Lower lobe of right lung (tissue), 2 donors: ENCODE measurements around the gene TDRD6. TPM values are rescaled to one million over a fixed set of nuclear protein-coding genes. Genes with fewer than 3 reads are reported as not detected.
"Not testable (repeated sequence)": the region's sequence is repeated elsewhere in the genome, so short reads cannot be mapped to it uniquely, and the experiment has no call there.

ENCODE experiments used
- ATAC-seq, 2 donors: fragments of 200-7000 bp; cut with Tn5 transposase; one replicate each; pipeline ENCODE4 v1.9.1; 2020 to 2022; ENCODE audit warnings: mild to moderate bottlenecking in 2 of 2, moderate library complexity in 2 of 2
- DNase-seq: peaks from one replicate; pipeline ENCODE4 v3.0.0-alpha.2; 2020
- H3K27ac ChIP-seq: fragments of 200-600 bp; one replicate; pipeline ENCODE4 v1.8.0; 2022
- H3K27me3 ChIP-seq: fragments of 200-600 bp; one replicate; pipeline ENCODE4 v1.8.0; 2022; ENCODE audit warnings: low read depth
- H3K36me3 ChIP-seq: fragments of 200-600 bp; one replicate; pipeline ENCODE4 v1.8.0; 2022; ENCODE audit warnings: mild to moderate bottlenecking
- H3K4me1 ChIP-seq: fragments of 200-600 bp; one replicate; pipeline ENCODE4 v1.8.0; 2022
- H3K4me3 ChIP-seq: fragments of 200-600 bp; one replicate; pipeline ENCODE4 v1.8.0; 2022; ENCODE audit warnings: mild to moderate bottlenecking
- H3K9me3 ChIP-seq: fragments of 200-600 bp; one replicate; pipeline ENCODE4 v1.8.0; 2022
- CTCF ChIP-seq: fragments of 200-600 bp; IDR thresholded peaks from one replicate; pipeline ENCODE4 v1.8.0; 2022; ENCODE audit warnings: antibody characterized with exemption, mild to moderate bottlenecking
- intact Hi-C: fragments of 100-400 bp; cut with DNase I; formaldehyde crosslinking; loops from one replicate; pipeline ENCODE4 v1.11.0; 2022
- long read RNA-seq: library from polyadenylated mRNA; unstranded; transcript quantifications from one replicate; pipeline ENCODE4 v2.0.0, GENCODE V29; 2021
- total RNA-seq: library from RNA; stranded (reverse); fragmentation: NEBNext Ultra II Directional; extraction: Animal tissue kit (Norgen Biotek cat#: 25700); gene quantifications from one replicate; pipeline ENCODE4 v1.2.1, GENCODE V29; 2021
- donor health status: DM: no; HTN: yes; CAD: no; lungs with severe emphysema.

The TDRD6 gene
- 0.47 TPM for total RNA-seq
- long read RNA-seq, partial matches to known transcripts = 0 of 1 reads
- long read RNA-seq, other reads (novel, unspliced or antisense) = 1 of 1 reads

- intact Hi-C loops = no loop called here
These were observed at the start of gene TDRD6 for GRCh38 chr6:46687619-46688097. Gene TDRD6 (plus strand): TSS chr6:46687885. CDS start chr6:46688129, 244 bp downstream.

GRCh38 chr6:46637933-46638332 lies 49.8 kb upstream of the TDRD6 start:
- DNase-seq (no peak), ATAC-seq (no peak)
- TF ChIP-seq CTCF = no peak
- Histone ChIP-seq H3K27ac (no peak overlapping the region), H3K4me3 (no peak overlapping the region), H3K4me1 (no peaks in the 10 kb centered on the region), H3K27me3 (no peaks in the 10 kb centered on the region), H3K9me3 (no peaks in the 10 kb centered on the region), H3K36me3 (no peaks in the 10 kb centered on the region)
- intact Hi-C loops = no loop called here

More at GRCh38 chr6:46687619-46688097, at the start of gene TDRD6:
- DNase-seq (no peak), ATAC-seq (peak in 1 of 2 donors; percentile 14)
- no peaks in the 10 kb centered on the region for H3K4me1 ChIP-seq
- H3K4me3 ChIP-seq = no peak within 1 kb of the TSS
- no peaks in the 10 kb centered on the region for H3K36me3 ChIP-seq
- no peak within 1 kb of the TSS for H3K27ac ChIP-seq
- no peaks in the 10 kb centered on the region for H3K27me3 ChIP-seq
- H3K9me3 ChIP-seq = no peaks in the 10 kb centered on the region
- no peak for TF ChIP-seq CTCF

- no peak for TF ChIP-seq CTCF
- H3K4me3 ChIP-seq = no peak overlapping the region
- no peaks in the 10 kb centered on the region for H3K27me3 ChIP-seq
- intact Hi-C loops = no loop called here
- no peaks in the 10 kb centered on the region for H3K36me3 ChIP-seq
- no peak overlapping the region for H3K27ac ChIP-seq
- ATAC-seq (no peak), DNase-seq (no peak)
- no peaks in the 10 kb centered on the region for H3K4me1 ChIP-seq
- no peaks in the 10 kb centered on the region for H3K9me3 ChIP-seq
These were observed 49.0 kb upstream of the TDRD6 start for GRCh38 chr6:46638650-46639049.

GRCh38 chr6:46642928-46643751 lies 44.5 kb upstream of the TDRD6 start:
- Histone ChIP-seq H3K36me3 (no peaks in the 10 kb centered on the region), H3K4me3 (no peak overlapping the region), H3K27ac (no peak overlapping the region), H3K9me3 (no peaks in the 10 kb centered on the region), H3K27me3 (no peaks in the 10 kb centered on the region), H3K4me1 (no peaks in the 10 kb centered on the region)
- ATAC-seq = no peak
- no peak for TF ChIP-seq CTCF
- intact Hi-C loops = no loop called here
- no peak for DNase-seq

- no peak overlapping the region for H3K4me3 ChIP-seq
- ATAC-seq (no peak), DNase-seq (no peak)
- no peak for TF ChIP-seq CTCF
- H3K27ac ChIP-seq = no peak overlapping the region
- H3K4me1 ChIP-seq = no peaks in the 10 kb centered on the region
- H3K27me3 ChIP-seq = no peaks in the 10 kb centered on the region
- H3K9me3 ChIP-seq = no peaks in the 10 kb centered on the region
- H3K36me3 ChIP-seq = no peaks in the 10 kb centered on the region
- intact Hi-C loops = no loop called here
These were observed 42.4 kb upstream of the TDRD6 start for GRCh38 chr6:46645265-46645664.

- H3K4me3 ChIP-seq, H3K27me3 ChIP-seq, ATAC-seq, H3K4me1 ChIP-seq, H3K27ac ChIP-seq, H3K36me3 ChIP-seq, intact Hi-C loops, H3K9me3 ChIP-seq, DNase-seq: not testable (repeated sequence)
These were observed 39.6 kb upstream of the TDRD6 start for GRCh38 chr6:46648108-46648507.
